Measurements from ENCODE around the gene SMARCC2.

DNA sequence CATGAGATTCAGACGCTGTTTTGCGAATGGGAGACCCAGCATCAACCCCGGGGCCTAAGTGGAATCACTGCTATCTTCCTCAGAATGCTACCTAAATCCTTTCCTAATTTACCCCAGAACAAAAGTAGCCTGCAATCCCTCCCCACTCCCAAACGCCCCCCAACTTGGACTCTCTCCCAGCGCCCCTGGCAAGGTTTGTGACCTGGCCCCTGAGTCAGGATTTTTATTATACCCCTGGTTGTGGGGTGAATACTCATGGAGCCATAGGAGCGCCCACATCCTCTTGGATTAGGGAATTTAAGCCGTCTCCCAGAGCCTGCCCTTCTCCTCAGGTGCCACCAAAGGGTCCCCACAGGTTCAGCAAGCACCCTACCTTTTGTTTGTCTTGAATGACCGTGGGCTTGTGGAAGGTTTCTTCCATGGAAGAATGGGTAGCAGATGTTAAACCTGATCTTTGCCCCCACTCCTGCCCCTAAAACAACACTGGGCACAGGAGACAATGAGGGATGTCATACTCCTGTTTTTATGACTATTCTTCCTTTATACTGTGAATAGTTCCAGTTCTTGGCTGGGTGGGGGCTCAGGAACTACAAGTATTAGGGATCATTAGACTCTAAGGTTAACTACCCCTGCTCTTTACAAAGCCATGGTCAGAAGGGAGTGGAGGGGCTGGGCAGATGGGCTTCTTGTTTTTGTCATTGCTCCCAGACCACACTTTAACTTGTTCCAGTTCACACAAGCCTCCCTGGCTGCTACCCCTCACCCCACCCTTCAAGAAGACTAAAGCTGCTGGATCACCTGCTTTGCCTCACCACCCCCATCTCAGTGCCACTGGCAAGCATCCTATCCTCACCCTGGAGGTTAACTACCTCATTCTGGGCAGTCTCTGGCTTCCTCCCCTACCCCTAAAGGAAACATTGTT is 36.3 kb downstream of the SMARCC2 start:
- TF ChIP-seq, protein P1, sequence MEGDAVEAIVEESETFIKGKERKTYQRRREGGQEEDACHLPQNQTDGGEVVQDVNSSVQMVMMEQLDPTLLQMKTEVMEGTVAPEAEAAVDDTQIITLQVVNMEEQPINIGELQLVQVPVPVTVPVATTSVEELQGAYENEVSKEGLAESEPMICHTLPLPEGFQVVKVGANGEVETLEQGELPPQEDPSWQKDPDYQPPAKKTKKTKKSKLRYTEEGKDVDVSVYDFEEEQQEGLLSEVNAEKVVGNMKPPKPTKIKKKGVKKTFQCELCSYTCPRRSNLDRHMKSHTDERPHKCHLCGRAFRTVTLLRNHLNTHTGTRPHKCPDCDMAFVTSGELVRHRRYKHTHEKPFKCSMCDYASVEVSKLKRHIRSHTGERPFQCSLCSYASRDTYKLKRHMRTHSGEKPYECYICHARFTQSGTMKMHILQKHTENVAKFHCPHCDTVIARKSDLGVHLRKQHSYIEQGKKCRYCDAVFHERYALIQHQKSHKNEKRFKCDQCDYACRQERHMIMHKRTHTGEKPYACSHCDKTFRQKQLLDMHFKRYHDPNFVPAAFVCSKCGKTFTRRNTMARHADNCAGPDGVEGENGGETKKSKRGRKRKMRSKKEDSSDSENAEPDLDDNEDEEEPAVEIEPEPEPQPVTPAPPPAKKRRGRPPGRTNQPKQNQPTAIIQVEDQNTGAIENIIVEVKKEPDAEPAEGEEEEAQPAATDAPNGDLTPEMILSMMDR (IDR thresholded peaks at IDR 0.05) = no peak
- TF ChIP-seq POLR2A (IDR thresholded peaks at IDR 0.05) = no peak

Measured in body of pancreas (tissue), 4 donors.